NCI-H2196 treated with DMSO at 0.1 percent for 48 hours (cell line): ENCODE data around the gene G3BP1.
"Not testable (repeated sequence)": the region's sequence is repeated elsewhere in the genome, so short reads cannot be mapped to it uniquely, and the experiment has no call there.

Experiments
- DNase-seq: peaks from one replicate; lab custom pipeline; 2025; ENCODE audit not compliant: unreplicated experiment; lab: John Stamatoyannopoulos, UW

The G3BP1 gene

DNA sequence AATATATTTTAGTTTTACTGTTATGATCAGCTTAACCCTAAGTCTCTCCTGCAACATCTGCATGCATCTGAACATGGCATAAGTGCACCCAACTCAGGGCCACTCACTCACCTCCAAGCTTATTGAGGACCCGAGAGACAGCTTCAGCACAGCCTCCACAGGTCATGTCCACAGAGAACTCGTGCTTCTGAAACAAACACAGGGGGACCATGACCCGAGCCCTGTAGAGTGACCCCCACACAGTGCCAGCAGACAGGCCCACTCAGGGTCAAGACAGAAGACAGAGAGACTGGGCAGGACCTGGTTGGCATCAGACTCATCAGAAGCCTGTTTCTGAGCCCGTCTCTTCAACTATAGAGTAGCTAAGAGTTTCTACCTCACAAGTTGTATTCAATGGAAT lies 20.2 kb upstream of the G3BP1 start:
- no peak for DNase-seq

- no peak for DNase-seq
Measured at GRCh38 chr5:151755383-151755782, 16.4 kb upstream of the G3BP1 start.

DNA sequence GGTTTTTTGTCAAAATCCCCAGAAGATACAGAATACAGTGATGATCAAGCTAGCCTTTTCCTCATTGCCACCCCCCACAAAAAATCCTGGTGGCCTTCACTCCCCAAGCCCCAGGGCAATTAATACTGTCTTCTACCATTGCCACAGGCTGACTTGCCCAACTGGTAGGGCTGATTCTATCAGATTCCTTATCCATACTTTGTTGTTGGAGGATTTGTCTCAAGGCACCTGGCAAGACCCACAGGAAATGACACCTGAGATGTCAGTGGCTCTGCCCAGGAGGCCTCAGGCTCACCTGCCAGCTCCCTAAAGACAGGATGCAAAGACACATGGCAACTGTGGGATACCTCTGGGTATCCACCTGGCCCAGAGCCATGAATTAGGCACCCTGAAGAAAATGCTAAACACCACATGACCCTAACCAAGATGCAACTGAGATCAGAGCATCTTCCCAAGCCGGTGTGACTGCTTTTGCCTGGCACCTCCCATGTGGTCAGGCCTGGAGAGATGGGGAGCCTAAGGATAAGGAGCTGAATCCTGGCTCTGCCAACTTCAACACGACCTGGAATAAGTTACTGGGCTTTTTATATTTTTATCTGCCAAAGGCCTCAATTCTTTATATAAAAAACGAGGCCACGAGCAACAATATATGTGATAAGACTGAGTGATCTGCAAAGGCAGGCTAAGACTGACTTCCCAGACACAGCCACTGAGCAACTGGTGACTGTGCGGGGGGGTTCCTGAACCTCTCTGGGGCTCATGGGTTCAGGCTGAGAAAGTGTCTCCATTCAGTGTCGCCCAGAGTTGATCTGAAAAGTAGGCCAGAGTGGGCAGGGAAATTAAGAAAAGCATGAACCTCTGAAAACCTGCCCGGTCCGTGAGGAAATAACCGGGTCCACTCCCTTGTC lies 14.3 kb upstream of the G3BP1 start:
- DNase-seq: no peak

DNA sequence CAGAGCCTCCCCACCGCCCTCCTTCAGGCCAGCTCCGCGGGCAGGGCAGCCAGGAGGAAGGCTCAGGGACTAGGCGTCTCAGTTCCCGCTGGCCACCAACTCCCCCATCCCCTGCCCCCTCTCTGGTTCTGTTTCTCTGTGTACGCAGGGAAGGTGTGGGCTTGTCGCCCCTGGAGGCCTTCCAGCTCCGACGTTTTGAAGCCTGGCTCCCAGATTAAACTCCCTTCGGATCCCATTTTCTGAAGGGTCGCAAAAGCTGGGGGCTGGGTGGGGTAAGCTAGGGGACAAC lies 13.7 kb upstream of the G3BP1 start:
- DNase-seq: no peak

GRCh38 chr5:151758430-151759241 lies 13.1 kb upstream of the G3BP1 start, which contains the start of gene ATOX1:
TSS of gene ATOX1 (minus strand) at chr5:151758631. CDS start at chr5:151758551, 80 bp downstream.
- DNase-seq: peak; percentile 80

DNA sequence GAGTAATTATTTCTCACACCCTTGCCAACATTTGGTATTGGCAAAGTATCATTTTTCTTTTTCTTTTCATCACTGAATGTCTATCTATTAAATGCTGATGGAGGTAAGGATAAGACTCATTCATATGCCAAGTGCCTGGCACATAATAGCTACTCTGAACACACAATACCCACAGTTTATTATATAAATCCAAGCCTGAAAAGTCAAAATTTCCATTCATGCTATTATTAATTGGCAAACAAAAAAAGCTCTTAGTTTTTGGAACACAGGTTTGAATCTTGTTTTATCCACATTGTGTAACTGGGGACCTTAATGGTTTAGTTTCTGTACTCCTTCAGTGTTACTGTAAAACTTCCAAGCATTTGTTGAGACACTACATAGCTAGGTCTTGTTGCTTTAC lies 7.0 kb upstream of the G3BP1 start:
- no peak for DNase-seq

DNA sequence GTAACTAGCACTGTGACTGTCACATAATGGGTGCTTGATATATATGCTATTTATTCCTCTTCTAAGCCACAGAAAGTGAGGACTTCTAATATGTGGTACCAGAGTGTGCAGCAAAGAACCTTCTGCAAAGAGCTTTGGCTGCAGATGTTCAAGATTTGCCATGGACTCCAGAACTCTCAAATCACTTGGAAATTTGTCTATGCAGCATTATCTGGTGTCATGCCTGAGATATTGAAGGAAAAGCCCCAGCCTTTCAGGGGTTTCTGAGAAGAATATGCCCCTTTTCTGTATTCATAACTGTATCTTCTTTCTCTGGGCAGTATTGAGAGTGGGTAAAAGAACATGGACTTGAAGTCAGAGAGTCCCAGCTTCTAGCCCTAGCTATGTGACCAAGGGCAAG lies 4.8 kb upstream of the G3BP1 start:
- DNase-seq: no peak

- DNase-seq: peak; percentile 34
Measured at GRCh38 chr5:151770383-151771258, 1.1 kb upstream of the G3BP1 start.

DNA sequence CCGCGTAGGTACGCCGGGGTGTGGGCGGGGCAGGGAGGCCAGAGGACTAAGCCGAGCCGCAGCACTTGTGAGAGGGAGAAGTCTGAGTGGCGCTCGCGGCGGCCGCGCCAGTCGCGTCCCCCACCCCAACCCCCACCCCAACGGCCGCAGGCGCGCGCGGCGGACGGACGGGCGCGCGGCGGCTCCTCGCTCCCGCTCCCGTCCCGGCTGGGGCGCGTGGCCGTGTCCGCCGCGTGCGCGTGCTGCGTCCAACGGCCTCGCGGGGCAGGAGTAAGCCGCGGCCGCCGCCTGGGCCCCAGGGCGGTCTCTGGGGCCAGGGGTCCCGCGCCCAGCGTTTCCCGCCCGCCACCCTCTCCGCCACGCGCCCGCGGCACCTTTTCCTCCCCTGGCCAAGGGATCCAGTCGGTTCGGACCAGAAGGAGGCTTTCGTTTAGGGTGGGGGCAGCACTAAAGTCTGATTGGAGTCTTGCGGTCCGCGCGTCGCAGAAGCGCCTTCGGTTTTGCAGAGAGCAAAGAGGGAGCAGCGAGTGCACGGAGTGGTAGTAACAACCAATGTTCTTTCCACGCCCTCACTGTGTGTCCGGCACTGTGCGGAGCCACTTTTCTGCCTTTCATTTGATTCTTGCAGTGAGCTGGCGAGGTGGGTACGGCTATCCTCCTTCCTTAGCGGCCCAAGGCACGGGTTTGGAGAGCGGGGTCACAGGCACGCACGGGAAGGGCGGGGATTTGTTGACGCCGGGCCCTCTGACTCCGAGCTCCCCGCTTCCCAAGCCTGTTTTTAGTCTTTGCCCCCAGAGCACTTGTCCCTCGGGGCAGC lies 483 bp downstream of the G3BP1 start:
- no peak for DNase-seq

GRCh38 chr5:151772846-151773561 lies 1.2 kb downstream of the G3BP1 start:
- no peak for DNase-seq

DNA sequence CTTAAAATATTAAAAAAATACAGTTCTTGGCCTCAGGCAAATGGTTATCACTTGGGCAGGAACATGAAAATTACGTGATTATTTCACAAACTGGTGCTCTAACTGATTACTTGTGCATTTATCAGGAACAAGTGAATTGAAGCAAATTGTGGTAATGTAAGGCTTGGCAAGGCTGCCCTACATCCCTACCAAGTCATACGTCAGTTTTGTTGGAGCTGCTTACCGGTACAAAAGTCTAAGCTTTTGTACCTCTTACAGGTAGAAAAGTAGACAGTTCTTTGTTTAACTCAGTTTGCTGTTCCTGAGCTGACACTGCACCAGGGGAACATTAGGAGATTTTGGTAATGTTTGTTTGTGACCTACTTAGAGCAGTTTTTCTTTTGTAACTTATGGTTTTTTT lies 2.2 kb downstream of the G3BP1 start:
- no peak for DNase-seq

- no peak for DNase-seq
Measured at GRCh38 chr5:151775025-151775606, 3.4 kb downstream of the G3BP1 start.

DNA sequence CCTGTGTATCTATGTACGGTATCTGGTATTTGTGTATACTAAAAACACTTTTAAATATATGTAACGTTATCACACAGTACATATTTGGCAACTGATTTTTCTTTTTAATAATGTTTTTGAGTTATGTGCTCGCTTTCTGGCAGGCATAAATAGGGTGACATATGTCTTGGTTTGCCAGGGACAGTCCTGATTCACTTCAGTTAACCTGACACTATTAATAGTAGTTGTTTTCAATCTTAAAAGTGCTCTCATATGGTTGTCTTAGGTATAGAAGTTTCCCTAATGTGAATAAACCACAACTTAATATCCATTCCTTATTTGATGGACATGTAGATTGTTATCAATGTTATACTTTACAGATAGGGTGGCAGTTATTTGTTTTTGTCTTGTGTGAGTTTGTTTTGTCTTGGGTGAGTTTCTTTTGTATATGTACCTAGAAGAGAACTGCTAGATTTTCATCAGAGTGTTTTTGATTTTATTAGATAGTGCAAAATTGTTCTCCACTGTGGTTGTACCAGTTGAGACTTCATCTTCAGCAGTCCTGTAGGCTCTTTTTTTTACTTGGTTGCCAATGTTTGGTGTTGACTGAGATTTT lies 7.9 kb downstream of the G3BP1 start:
- DNase-seq: no peak

DNA sequence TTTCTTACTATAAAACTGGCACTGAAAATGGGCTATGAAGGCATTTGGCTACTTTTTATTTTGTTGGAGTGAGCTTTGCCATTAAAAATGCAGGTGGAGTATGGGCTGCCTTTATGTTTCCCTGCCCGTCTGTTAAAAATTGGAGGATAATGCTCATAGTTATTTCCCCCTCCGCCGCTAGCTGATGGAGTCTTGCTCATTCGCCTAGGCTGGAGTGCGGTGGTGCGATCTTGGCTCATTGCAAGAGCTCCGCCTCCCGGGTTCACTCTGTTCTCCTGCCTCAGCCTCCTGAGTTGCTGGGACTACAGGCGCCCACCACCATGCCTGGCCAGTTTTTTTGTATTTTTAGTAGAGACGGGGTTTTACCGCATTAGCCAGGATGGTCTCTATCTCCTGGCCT lies 8.6 kb downstream of the G3BP1 start:
- no peak for DNase-seq

DNA sequence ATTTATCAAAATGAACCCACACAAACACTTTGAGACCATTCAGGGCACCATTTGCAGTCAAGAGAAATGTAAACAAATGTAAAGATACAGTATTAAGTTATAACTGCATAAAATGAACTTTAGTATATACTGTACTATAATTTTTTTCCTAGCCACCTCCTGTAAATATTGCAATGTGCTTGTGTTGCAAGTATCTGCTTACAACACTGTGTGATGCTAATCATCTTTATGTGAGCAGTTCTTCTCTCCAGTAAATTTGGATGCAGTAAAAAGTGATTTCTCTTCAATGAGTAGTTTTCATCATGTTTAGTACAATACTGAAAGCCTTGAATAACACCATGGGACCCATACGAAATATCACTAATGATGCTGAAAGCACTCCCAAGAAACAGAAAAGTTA lies 9.4 kb downstream of the G3BP1 start:
- DNase-seq: no peak

- not testable (repeated sequence) for DNase-seq
Measured at GRCh38 chr5:151783664-151784063, 11.9 kb downstream of the G3BP1 start.

GRCh38 chr5:151784141-151784540 lies 12.4 kb downstream of the G3BP1 start:
- no peak for DNase-seq

GRCh38 chr5:151786468-151786867 lies 14.7 kb downstream of the G3BP1 start:
- DNase-seq: no peak

- no peak for DNase-seq
Measured at GRCh38 chr5:151787817-151788216, 16.1 kb downstream of the G3BP1 start.
